Measurements from ENCODE around the gene GTPBP4. TPM values are rescaled to one million over a fixed set of nuclear protein-coding genes. Genes with fewer than 3 reads are reported as not detected.

GTPBP4 gene
- total and polyA plus RNA-seq, 2 of the 13 experiments (the other 11 are each of a cell fraction or from before 2014, with no cell fraction given): 24.1 to 85.5 TPM

DNA sequence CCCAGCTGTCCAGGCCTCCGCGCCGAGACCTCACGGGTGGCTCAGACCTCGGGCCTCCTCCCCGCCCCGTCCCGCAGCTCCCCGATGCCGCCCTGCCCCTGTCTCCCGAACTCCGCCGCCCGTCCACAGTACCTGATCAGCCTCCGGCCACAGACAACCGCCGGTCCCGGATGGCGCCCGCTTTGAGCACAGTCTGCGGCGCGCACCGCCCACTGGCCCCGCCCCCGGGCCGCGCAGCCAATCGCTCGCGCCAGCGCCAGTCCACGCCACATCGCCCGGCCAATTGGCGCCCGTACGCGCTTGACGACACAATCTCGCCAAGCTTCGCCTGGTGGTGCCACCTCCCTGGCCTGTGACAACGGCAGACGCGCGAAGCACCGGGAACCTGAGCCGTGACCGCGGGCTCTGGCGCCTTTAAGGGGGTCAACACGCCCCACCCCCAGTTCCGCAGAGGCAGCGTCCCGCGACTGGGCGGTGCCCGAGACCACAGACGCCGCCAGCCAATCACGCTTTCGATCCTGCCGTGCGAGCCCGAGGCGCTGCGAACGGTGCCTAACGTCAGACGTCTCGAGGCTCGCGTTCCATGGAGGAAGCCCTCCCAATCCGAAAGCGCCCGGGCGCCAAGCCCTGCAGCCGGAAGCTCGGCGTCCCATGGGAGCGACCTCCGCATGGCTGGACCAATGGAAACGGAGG is 60.6 kb downstream of the GTPBP4 start, which contains the start of gene IDI1 (continued):
- no peak for TF ChIP-seq ZNF737 (CRISPR knock-in tag; IDR thresholded peaks at IDR 0.05; ENCODE audit: borderline replicate concordance)
- TF ChIP-seq ZZZ3 (CRISPR knock-in tag; IDR thresholded peaks at IDR 0.05; ENCODE audit: borderline replicate concordance): 0 out of 2 replicates have a peak, but pooled peaks have one; percentile 19
- TF ChIP-seq RBAK (CRISPR knock-in tag; IDR thresholded peaks at IDR 0.05): no peak
- TF ChIP-seq, protein P1, sequence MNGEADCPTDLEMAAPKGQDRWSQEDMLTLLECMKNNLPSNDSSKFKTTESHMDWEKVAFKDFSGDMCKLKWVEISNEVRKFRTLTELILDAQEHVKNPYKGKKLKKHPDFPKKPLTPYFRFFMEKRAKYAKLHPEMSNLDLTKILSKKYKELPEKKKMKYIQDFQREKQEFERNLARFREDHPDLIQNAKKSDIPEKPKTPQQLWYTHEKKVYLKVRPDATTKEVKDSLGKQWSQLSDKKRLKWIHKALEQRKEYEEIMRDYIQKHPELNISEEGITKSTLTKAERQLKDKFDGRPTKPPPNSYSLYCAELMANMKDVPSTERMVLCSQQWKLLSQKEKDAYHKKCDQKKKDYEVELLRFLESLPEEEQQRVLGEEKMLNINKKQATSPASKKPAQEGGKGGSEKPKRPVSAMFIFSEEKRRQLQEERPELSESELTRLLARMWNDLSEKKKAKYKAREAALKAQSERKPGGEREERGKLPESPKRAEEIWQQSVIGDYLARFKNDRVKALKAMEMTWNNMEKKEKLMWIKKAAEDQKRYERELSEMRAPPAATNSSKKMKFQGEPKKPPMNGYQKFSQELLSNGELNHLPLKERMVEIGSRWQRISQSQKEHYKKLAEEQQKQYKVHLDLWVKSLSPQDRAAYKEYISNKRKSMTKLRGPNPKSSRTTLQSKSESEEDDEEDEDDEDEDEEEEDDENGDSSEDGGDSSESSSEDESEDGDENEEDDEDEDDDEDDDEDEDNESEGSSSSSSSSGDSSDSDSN (CRISPR knock-in tag; IDR thresholded peaks at IDR 0.05): peak; percentile 73; the same call in 1 of the 2 replicates
- TF ChIP-seq MXD4 (CRISPR knock-in tag; IDR thresholded peaks at IDR 0.05): peak; percentile 82; the same call in 1 of the 2 replicates
- peak; percentile 89 for TF ChIP-seq NFYB (CRISPR knock-in tag; IDR thresholded peaks at IDR 0.05)
- TF ChIP-seq, protein P2, sequence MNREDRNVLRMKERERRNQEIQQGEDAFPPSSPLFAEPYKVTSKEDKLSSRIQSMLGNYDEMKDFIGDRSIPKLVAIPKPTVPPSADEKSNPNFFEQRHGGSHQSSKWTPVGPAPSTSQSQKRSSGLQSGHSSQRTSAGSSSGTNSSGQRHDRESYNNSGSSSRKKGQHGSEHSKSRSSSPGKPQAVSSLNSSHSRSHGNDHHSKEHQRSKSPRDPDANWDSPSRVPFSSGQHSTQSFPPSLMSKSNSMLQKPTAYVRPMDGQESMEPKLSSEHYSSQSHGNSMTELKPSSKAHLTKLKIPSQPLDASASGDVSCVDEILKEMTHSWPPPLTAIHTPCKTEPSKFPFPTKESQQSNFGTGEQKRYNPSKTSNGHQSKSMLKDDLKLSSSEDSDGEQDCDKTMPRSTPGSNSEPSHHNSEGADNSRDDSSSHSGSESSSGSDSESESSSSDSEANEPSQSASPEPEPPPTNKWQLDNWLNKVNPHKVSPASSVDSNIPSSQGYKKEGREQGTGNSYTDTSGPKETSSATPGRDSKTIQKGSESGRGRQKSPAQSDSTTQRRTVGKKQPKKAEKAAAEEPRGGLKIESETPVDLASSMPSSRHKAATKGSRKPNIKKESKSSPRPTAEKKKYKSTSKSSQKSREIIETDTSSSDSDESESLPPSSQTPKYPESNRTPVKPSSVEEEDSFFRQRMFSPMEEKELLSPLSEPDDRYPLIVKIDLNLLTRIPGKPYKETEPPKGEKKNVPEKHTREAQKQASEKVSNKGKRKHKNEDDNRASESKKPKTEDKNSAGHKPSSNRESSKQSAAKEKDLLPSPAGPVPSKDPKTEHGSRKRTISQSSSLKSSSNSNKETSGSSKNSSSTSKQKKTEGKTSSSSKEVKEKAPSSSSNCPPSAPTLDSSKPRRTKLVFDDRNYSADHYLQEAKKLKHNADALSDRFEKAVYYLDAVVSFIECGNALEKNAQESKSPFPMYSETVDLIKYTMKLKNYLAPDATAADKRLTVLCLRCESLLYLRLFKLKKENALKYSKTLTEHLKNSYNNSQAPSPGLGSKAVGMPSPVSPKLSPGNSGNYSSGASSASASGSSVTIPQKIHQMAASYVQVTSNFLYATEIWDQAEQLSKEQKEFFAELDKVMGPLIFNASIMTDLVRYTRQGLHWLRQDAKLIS (CRISPR knock-in tag; IDR thresholded peaks at IDR 0.05): peak; percentile 39; the same call in 1 of the 2 replicates
- no peak; the same call in 1 of the 2 replicates for TF ChIP-seq ISX (CRISPR knock-in tag; conservative IDR thresholded peaks at IDR 0.05)
- TF ChIP-seq ZNF749 (CRISPR knock-in tag; IDR thresholded peaks at IDR 0.05; ENCODE audit: borderline replicate concordance): peak; percentile 67; the same call in 1 of the 2 replicates
- no peak; the same call in 1 of the 2 replicates for TF ChIP-seq KDM6A (CRISPR knock-in tag; IDR thresholded peaks at IDR 0.05; ENCODE audit: low read depth)
- TF ChIP-seq SRSF4 (IDR thresholded peaks at IDR 0.05; ENCODE audit: low read depth, low read length, poor library complexity, severe bottlenecking): peak; percentile 78
- TF ChIP-seq ZNF616 (CRISPR knock-in tag; IDR thresholded peaks at IDR 0.05; ENCODE audit: low read depth): no peak
- peak; percentile 92 for TF ChIP-seq HDAC1 (CRISPR knock-in tag; IDR thresholded peaks at IDR 0.05)
- TF ChIP-seq ATRX (CRISPR knock-in tag; IDR thresholded peaks at IDR 0.05; ENCODE audit: borderline replicate concordance): no peak
- TF ChIP-seq, protein P3, sequence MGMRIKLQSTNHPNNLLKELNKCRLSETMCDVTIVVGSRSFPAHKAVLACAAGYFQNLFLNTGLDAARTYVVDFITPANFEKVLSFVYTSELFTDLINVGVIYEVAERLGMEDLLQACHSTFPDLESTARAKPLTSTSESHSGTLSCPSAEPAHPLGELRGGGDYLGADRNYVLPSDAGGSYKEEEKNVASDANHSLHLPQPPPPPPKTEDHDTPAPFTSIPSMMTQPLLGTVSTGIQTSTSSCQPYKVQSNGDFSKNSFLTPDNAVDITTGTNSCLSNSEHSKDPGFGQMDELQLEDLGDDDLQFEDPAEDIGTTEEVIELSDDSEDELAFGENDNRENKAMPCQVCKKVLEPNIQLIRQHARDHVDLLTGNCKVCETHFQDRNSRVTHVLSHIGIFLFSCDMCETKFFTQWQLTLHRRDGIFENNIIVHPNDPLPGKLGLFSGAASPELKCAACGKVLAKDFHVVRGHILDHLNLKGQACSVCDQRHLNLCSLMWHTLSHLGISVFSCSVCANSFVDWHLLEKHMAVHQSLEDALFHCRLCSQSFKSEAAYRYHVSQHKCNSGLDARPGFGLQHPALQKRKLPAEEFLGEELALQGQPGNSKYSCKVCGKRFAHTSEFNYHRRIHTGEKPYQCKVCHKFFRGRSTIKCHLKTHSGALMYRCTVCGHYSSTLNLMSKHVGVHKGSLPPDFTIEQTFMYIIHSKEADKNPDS (CRISPR knock-in tag; IDR thresholded peaks at IDR 0.05): no peak
- TF ChIP-seq, protein P4, sequence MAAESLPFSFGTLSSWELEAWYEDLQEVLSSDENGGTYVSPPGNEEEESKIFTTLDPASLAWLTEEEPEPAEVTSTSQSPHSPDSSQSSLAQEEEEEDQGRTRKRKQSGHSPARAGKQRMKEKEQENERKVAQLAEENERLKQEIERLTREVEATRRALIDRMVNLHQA (CRISPR knock-in tag; IDR thresholded peaks at IDR 0.05): no peak
- peak; percentile 94 for TF ChIP-seq ZNF431 (CRISPR knock-in tag; IDR thresholded peaks at IDR 0.05; ENCODE audit: borderline replicate concordance, low read depth)
- TF ChIP-seq, protein P5, sequence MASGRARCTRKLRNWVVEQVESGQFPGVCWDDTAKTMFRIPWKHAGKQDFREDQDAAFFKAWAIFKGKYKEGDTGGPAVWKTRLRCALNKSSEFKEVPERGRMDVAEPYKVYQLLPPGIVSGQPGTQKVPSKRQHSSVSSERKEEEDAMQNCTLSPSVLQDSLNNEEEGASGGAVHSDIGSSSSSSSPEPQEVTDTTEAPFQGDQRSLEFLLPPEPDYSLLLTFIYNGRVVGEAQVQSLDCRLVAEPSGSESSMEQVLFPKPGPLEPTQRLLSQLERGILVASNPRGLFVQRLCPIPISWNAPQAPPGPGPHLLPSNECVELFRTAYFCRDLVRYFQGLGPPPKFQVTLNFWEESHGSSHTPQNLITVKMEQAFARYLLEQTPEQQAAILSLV (CRISPR knock-in tag; IDR thresholded peaks at IDR 0.05; ENCODE audit: borderline replicate concordance): peak; percentile 46; the same call in 1 of the 2 replicates
- no peak for TF ChIP-seq ATAD3A (CRISPR knock-in tag; IDR thresholded peaks at IDR 0.05)

Data from HepG2 (cell line).